Right atrium auricular region (tissue), 2 donors: ENCODE results near the gene TMEM92. TPM values are rescaled to one million over a fixed set of nuclear protein-coding genes. Genes with fewer than 3 reads are reported as not detected.
A peak's percentile ranks its signal among the peaks of the same experiment; 100 is the strongest.

Source experiments
- DNase-seq: peaks from one replicate; pipeline ENCODE4 v3.0.0-alpha.2; 2019; ENCODE audit warnings: low spot score
- H3K27ac ChIP-seq, 2 donors: fragments of 200-600 bp; sonication (generic); 1 replicate in 1 of 2; 2 replicates in 1 of 2; pipeline ENCODE4 v1.5.1; 2016 to 2019
- H3K27me3 ChIP-seq, 2 donors: fragments of 200-600 bp; sonication (generic); one replicate each; pipeline versions ENCODE4 v1.5.1 to v1.6.0; 2017 to 2019
- H3K36me3 ChIP-seq: fragments of 200-600 bp; sonication (generic); one replicate; pipeline ENCODE4 v1.5.1; 2016
- H3K4me1 ChIP-seq, 2 donors: fragments of 200-600 bp; sonication (generic); one replicate each; pipeline versions ENCODE4 v1.5.1 to v1.6.0; 2017 to 2019
- H3K4me3 ChIP-seq, 2 donors: fragments of 200-600 bp; sonication (generic); 1 replicate in 1 of 2; 2 replicates in 1 of 2; pipeline ENCODE4 v1.5.1; 2017 to 2019; ENCODE audit warnings: mild to moderate bottlenecking in 1 of 2, moderate library complexity in 1 of 2
- H3K9me3 ChIP-seq, 2 donors: fragments of 200-600 bp; sonication (generic); one replicate each; pipeline ENCODE4 v1.5.1; 2019
- total RNA-seq, 2 donors: library from RNA; depleted of rRNA; stranded (reverse); fragments of >200 nt; gene quantifications; one replicate each; pipeline ENCODE4 v1.1.0, GENCODE V29; 2016
- TF ChIP-seq, protein P1 (sequence below), 2 donors: fragments of 200-600 bp; sonication (generic); IDR thresholded peaks; one replicate each; pipeline ENCODE4 v1.5.1; 2019; ENCODE audit warnings: antibody characterized with exemption in 2 of 2

TMEM92 gene
- total RNA-seq, 2 donors from 2014 or later = not detected

DNA sequence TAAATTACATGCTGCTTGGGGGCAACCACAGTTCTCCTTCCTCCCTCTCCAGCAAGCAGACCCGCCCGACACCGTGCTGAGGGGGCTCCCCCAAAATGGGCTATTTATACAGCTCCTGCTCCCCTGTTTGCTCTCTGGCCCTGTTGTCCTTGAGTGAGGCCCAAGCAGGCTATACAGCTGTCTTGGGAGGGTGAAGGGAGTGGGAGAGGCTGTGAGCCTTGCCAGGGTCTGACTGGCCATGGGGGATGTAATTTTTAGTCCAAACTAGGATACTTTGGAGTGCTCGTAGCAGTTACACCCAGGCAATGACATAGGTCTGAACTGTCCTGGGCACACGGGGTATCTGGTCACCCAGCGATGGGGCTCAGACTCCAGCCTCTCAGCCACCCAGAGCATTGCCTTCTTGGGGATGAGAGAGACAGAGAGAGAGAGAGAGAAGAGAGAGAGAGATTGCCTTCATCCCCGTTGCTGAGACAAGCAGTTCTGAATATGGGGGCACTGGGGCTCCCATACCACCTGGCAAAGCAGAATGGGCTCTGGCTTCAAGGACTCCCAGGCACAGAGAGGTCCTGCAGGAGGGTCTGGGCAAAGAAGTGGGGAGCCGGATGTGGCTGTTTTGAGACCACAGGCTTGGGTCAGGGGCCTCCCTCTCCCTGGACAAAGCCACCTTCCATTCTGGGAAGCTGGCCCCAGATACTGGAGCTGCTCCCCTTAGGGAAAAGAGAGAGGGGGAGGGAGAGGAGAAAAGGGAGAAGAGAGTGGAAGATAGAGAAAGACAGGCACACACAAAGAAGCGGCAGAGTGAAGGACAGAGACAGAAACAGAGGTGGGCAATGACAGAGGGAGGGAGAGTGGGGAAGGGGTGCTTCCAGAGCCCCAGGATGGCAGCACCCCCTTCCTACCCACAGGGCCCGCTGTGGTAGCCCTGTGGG lies 10.7 kb upstream of the TMEM92 start:
- Histone ChIP-seq H3K36me3 (no peaks in the 10 kb centered on the region), H3K27me3 (no peaks in the 10 kb centered on the region), H3K4me3 (no peak overlapping the region), H3K4me1 (peaks cover 0 to 24% of the 10 kb centered on the region in 2 donors), H3K27ac (no peak overlapping the region), H3K9me3 (no peaks in the 10 kb centered on the region)
- DNase-seq = no peak
- TF ChIP-seq, protein P1, sequence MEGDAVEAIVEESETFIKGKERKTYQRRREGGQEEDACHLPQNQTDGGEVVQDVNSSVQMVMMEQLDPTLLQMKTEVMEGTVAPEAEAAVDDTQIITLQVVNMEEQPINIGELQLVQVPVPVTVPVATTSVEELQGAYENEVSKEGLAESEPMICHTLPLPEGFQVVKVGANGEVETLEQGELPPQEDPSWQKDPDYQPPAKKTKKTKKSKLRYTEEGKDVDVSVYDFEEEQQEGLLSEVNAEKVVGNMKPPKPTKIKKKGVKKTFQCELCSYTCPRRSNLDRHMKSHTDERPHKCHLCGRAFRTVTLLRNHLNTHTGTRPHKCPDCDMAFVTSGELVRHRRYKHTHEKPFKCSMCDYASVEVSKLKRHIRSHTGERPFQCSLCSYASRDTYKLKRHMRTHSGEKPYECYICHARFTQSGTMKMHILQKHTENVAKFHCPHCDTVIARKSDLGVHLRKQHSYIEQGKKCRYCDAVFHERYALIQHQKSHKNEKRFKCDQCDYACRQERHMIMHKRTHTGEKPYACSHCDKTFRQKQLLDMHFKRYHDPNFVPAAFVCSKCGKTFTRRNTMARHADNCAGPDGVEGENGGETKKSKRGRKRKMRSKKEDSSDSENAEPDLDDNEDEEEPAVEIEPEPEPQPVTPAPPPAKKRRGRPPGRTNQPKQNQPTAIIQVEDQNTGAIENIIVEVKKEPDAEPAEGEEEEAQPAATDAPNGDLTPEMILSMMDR (IDR thresholded peaks at IDR 0.05) = no peak

DNA sequence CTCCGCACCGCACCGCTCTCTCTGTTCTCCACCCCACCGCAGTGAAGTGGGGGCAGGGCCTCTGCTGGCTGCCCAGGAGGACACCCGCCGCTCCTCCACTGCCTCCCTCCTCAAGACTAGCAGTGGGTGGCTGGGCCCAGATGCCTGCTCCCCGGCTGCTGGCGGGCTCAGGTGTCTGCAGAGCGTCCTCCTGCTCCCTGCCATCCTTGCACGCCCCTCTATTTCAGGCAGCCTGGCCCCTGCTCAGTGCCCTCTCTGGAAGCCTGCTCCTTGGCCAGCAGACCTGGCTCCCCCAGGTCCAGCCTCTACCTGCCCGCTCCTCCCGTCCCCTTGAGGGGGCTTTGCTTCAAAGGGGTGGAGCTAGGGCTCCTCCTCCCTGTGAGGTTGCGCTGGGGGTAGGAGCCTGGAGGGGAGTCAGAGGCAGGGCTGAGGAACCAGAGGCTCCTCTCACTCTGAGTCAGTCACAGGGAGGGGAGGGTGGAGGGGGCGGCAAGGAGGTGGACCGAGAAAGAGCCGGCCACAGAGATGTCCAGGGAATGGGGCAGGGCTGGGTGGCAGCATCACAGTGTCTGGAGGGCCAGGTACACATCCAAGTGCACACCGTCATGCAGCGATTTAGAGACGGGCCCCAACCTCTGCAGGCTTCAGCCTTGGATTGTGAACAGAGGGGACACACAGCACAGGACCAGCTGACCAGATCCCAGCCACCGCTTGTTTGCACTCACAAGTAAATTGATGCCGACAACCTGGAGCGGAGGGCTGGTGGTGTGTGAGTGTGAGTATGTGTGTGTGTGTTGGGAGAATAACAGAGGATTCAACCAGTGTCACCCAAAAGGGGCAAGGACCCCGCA lies 9.8 kb upstream of the TMEM92 start:
- Histone ChIP-seq H3K9me3 (no peaks in the 10 kb centered on the region), H3K36me3 (no peaks in the 10 kb centered on the region), H3K4me3 (no peak overlapping the region), H3K4me1 (peaks cover 0 to 17% of the 10 kb centered on the region in 2 donors), H3K27ac (no peak overlapping the region), H3K27me3 (no peaks in the 10 kb centered on the region)
- no peak for DNase-seq
- TF ChIP-seq, protein P1 (IDR thresholded peaks at IDR 0.05) = no peak

DNA sequence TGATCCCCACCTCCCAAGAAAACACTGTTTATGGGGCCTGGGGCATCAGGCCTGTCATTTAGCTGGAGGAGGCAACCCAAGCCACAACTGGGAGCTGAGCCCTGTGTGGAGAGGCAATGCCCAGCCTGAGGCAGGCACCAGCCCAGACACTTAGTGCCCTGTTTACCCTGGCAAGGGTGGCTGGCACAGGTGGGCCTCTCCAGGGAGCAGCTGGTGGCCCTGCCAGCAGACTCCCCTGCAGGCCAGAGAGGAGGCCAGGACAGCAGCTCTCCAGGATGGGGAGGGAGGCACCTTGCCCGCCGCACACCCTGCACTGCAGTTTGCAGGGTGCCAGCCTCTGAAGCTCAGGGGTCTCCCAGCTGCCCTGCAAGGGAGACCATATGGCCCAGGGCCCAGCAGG lies 9.1 kb upstream of the TMEM92 start:
- TF ChIP-seq, protein P1 (IDR thresholded peaks at IDR 0.05) = no peak
- peaks cover 0 to 16% of the 10 kb centered on the region in 2 donors for H3K4me1 ChIP-seq
- H3K36me3 ChIP-seq = no peaks in the 10 kb centered on the region
- H3K4me3 ChIP-seq = no peak overlapping the region
- no peaks in the 10 kb centered on the region for H3K27me3 ChIP-seq
- H3K9me3 ChIP-seq = no peaks in the 10 kb centered on the region
- H3K27ac ChIP-seq = no peak overlapping the region
- no peak for DNase-seq

DNA sequence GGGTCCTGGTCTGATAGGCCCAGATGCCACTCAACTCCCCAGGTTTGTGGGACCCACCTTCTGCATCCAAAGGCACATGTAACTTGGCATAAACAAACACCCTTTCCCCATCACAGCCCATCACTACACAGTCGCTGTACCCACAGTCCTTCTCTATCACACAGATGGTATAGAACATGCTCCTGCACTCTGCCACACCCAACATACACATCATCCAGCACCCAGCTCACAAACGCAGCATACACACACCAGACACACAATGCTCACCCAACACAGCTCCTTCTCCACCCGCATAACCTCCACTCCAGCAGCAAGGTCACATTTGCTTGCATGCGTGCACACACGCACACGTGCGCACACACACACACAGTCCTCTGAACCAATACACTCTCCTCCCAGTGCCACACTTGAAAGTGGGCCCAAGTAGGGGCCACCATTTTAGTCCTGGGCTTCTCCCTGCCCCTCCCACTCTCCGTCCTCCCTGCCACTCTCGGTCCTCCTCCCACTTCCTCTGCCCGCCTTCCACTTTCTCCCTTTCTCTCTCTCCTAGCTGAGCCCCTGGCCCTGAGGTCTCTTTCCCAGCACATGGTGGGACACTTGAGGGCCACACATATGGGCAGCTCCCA lies 8.5 kb upstream of the TMEM92 start:
- Histone ChIP-seq H3K36me3 (no peaks in the 10 kb centered on the region), H3K27me3 (no peaks in the 10 kb centered on the region), H3K4me1 (peaks cover 0 to 22% of the 10 kb centered on the region in 2 donors), H3K27ac (no peak overlapping the region), H3K4me3 (no peak overlapping the region), H3K9me3 (no peaks in the 10 kb centered on the region)
- TF ChIP-seq, protein P1 (IDR thresholded peaks at IDR 0.05) = no peak
- no peak for DNase-seq

DNA sequence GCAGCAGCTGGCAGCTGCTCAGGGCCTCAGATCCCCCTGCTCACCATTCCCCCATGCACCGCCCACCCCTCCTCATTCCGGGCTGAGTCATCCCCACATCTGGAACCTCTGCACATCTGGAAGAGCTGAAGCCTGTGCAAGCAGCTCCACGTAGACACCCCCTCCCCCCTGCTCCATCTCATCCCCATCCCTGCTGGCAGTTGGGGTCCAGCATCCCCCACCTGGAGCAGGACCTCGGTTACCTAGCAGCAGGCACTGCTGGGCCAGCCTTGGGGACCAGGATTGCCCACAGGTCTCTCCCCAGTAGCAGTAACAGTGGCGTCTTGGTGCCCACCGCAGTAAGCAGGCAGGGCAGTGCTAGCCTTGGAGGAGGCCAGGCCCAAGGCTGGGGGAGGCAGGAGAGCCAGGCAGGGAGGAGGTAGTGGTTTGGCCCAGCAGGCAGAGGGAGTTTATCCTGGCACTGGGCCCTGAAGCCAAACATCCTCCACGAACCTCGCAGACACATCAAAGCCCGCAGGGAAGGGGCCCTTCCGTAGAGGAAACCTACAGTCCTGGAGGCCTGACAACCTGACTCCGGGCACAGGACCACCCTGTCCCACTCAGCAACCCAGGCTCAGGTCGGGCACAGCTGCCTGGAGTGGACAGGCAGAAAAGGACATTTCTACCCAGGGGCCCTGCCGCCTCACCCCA lies 7.7 kb upstream of the TMEM92 start:
- H3K27ac ChIP-seq = no peak overlapping the region
- peaks cover 0 to 23% of the 10 kb centered on the region in 2 donors for H3K4me1 ChIP-seq
- TF ChIP-seq, protein P1 (IDR thresholded peaks at IDR 0.05) = no peak
- H3K27me3 ChIP-seq = no peaks in the 10 kb centered on the region
- no peak overlapping the region for H3K4me3 ChIP-seq
- no peaks in the 10 kb centered on the region for H3K36me3 ChIP-seq
- DNase-seq = peak; percentile 72
- no peaks in the 10 kb centered on the region for H3K9me3 ChIP-seq
